ENCODE measurements around the gene NOLC1. TPM values are rescaled to one million over a fixed set of nuclear protein-coding genes. Genes with fewer than 3 reads are reported as not detected.
"Not testable (repeated sequence)": the region's sequence is repeated elsewhere in the genome, so short reads cannot be mapped to it uniquely, and the experiment has no call there.

NOLC1 gene
- total RNA-seq, 2 experiments from 2014 or later: 337 to 346 TPM

- H3K4me1 Mint-ChIP-seq: peaks cover 50% of the 10 kb centered on the region
- H3K9me3 Mint-ChIP-seq: no peaks in the 10 kb centered on the region
- H3K27ac Mint-ChIP-seq: no peak overlapping the region
- no peak overlapping the region for H3K4me3 Mint-ChIP-seq
- peaks cover 72% of the 10 kb centered on the region for H3K36me3 Mint-ChIP-seq
- DNase-seq: no peak
- no peaks in the 10 kb centered on the region for H3K27me3 Mint-ChIP-seq
Measured at GRCh38 chr10:102159831-102160230, 7.6 kb downstream of the NOLC1 start.

DNA sequence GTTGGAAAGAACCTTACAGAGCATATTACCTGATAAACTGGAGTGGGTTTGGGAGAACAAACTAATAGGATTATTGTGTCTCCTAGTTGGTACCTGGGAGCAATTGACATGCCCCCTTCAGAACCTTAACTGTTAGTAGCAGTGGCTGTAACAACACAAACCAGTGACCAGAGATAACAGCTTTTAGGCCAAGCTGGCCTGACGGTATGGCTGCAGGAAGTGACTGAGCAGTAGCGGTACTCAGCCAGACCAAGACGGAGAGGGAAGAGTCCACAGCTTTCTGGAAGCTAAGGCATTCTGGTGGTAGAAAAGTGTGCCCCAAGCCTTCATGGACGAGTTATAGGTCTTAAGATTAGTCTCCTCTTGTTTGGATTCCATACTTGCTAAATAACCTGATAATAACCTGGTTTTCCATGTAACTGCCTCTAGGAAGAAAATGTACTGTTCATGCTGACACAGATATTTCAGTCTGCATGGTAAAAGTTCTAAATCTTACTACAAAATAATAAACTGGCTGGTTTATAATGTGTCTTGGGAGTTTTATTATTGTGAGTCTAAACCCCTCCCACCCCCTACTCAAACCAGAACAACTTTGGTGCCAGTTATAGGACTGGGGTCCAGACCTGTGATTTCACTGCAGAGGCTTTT is 11.3 kb downstream of the NOLC1 start:
- peak overlapping the region; percentile 18 for H3K27ac Mint-ChIP-seq
- H3K4me3 Mint-ChIP-seq: no peak overlapping the region
- H3K9me3 Mint-ChIP-seq: no peaks in the 10 kb centered on the region
- peaks cover 17% of the 10 kb centered on the region for H3K4me1 Mint-ChIP-seq
- peaks cover 38% of the 10 kb centered on the region for H3K36me3 Mint-ChIP-seq
- DNase-seq: no peak
- H3K27me3 Mint-ChIP-seq: no peaks in the 10 kb centered on the region

DNA sequence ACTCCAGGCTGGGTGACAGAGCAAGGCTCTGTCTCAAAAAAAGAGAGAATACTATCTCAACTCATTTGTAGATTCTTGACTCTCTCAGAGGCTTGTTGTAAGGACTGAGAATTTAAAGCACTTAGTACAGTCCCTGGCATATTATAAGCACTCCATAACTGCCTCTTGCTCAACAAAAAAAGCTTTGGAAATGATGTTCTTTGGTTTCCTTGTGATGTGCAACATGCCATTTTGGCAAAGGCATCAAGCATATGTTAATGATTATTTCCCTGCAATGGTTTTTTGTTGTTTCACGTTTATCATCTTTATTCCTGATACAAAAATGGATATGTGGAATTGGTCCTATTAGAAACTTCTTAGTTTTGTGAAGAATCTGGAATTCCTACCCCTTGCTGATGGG is 15.7 kb downstream of the NOLC1 start:
- no peak for DNase-seq
- no peaks in the 10 kb centered on the region for H3K27me3 Mint-ChIP-seq
- no peaks in the 10 kb centered on the region for H3K9me3 Mint-ChIP-seq
- peaks cover 5% of the 10 kb centered on the region for H3K36me3 Mint-ChIP-seq
- H3K4me1 Mint-ChIP-seq: peaks cover 6% of the 10 kb centered on the region
- no peak overlapping the region for H3K4me3 Mint-ChIP-seq
- H3K27ac Mint-ChIP-seq: no peak overlapping the region

DNA sequence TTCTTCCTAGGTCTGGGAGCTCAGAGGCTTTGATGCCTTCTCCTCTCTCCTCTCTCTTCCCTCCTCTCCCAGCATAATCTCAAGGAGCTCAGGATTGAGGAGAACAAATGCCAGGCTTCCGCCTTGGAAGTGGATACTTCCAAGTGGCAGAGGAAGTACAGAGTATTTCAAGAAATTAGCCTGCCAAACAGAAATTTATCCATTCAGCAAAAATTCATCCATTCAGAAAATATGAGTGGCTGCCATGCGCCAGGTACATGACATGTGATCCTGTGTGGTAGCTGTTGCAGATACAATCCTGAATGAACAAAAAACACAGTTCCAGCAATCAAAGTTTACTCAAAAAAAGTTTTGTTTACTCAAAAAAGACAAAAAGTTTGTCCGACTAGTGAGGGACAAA is 18.4 kb downstream of the NOLC1 start:
- DNase-seq: no peak
- Mint-ChIP-seq H3K4me3 (peak overlapping the region; percentile 7), H3K9me3 (no peaks in the 10 kb centered on the region), H3K36me3 (no peaks in the 10 kb centered on the region), H3K27me3 (no peaks in the 10 kb centered on the region), H3K27ac (no peak overlapping the region), H3K4me1 (peaks cover 4% of the 10 kb centered on the region)

DNA sequence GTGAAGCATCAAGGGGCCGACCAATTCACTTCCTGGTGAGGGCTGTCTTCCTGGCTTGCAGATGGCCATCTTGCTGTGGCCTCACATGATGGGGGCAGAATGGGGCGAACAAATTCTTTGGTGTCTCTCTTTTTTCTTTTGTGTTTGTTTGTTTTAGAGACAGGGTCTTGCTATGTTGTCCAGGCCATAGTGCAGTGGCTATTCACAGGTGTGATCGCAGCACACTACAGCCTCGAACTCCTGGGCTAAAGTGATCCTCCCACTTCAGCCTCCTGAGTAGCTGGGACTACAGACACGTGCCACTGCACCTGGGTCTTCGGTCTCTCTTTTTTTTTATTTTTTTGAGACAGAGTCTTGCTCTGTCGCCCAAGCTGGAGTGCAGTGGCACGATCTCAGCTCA is 20.1 kb downstream of the NOLC1 start:
- no peak for DNase-seq
- H3K36me3 Mint-ChIP-seq: no peaks in the 10 kb centered on the region
- no peaks in the 10 kb centered on the region for H3K9me3 Mint-ChIP-seq
- peaks cover 4% of the 10 kb centered on the region for H3K4me1 Mint-ChIP-seq
- no peak overlapping the region for H3K4me3 Mint-ChIP-seq
- no peaks in the 10 kb centered on the region for H3K27me3 Mint-ChIP-seq
- H3K27ac Mint-ChIP-seq: no peak overlapping the region

DNA sequence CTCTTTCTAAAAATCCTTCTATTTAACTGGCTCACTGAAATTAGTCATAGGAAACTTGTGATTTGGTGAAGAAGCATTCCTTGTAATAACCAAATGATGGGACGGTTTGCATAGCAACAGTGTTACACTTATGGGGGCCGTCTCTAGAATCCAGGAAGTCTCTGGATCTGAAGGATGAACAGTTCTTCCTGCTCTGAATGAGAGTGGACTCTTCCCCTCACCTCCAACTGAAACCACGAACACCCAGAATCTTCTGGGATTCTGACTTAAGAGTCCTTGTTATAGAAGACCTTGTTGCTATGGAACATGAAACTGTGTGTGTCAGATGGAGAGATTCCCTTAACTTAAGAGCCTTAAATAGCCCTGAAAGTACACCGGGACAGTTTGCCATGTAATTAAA is 23.2 kb downstream of the NOLC1 start:
- H3K36me3 Mint-ChIP-seq: no peaks in the 10 kb centered on the region
- H3K9me3 Mint-ChIP-seq: no peaks in the 10 kb centered on the region
- no peak for DNase-seq
- H3K27ac Mint-ChIP-seq: no peak overlapping the region
- no peaks in the 10 kb centered on the region for H3K4me1 Mint-ChIP-seq
- no peaks in the 10 kb centered on the region for H3K27me3 Mint-ChIP-seq
- H3K4me3 Mint-ChIP-seq: no peak overlapping the region

- no peak overlapping the region for H3K4me3 Mint-ChIP-seq
- H3K27ac Mint-ChIP-seq: no peak overlapping the region
- H3K9me3 Mint-ChIP-seq: peaks cover 9% of the 10 kb centered on the region
- DNase-seq: no peak
- peaks cover 6% of the 10 kb centered on the region for H3K36me3 Mint-ChIP-seq
- no peaks in the 10 kb centered on the region for H3K27me3 Mint-ChIP-seq
- peaks cover 9% of the 10 kb centered on the region for H3K4me1 Mint-ChIP-seq
Measured at GRCh38 chr10:102184606-102185005, 32.4 kb downstream of the NOLC1 start.

- Mint-ChIP-seq H3K9me3 (peaks cover 9% of the 10 kb centered on the region), H3K36me3 (peaks cover 6% of the 10 kb centered on the region), H3K4me3 (no peak overlapping the region), H3K4me1 (peaks cover 12% of the 10 kb centered on the region), H3K27ac (no peak overlapping the region), H3K27me3 (no peaks in the 10 kb centered on the region)
- DNase-seq: no peak
Measured at GRCh38 chr10:102185272-102185671, 33.1 kb downstream of the NOLC1 start.

GRCh38 chr10:102185811-102186527 is 33.8 kb downstream of the NOLC1 start:
- Mint-ChIP-seq H3K4me1 (peaks cover 12% of the 10 kb centered on the region), H3K36me3 (peaks cover 6% of the 10 kb centered on the region), H3K27me3 (no peaks in the 10 kb centered on the region), H3K27ac (no peak overlapping the region), H3K9me3 (peaks cover 9% of the 10 kb centered on the region), H3K4me3 (no peak overlapping the region)
- no peak for DNase-seq

DNA sequence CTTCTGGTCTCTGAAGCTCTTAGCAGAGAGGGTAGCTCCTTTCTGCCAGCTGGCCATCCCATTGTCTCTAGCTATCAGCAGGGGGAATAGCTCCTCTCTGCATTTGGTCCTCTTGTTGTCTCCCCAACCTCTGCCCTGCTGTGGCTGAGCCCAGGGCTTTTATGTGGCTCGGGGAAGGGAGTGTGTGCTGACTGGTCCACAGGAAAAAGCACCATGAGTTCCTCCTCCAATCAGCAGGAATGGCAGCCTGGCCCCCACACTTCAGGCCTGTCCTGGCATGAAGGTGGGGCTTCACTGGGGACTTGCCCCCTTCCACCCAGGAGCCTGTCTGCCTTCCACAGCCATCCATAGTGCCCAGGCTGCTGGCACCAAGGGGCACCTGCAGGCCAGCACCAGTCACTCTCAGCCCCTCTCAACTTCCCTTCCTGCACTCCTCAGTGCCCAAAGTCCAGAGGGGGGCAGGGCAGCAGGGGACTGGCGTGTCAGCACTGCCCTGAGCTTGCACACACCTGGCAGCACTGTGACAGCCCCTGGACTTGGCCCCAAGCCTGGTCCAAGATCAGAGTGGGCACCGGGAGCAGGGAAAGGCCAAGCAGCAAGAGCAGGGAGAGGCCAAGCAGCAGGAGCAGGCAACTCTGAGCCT is 36.2 kb downstream of the NOLC1 start:
- Mint-ChIP-seq H3K27ac (no peak overlapping the region), H3K4me1 (peaks cover 12% of the 10 kb centered on the region), H3K27me3 (no peaks in the 10 kb centered on the region), H3K36me3 (peaks cover 7% of the 10 kb centered on the region), H3K9me3 (peaks cover 19% of the 10 kb centered on the region), H3K4me3 (no peak overlapping the region)
- DNase-seq: no peak

DNA sequence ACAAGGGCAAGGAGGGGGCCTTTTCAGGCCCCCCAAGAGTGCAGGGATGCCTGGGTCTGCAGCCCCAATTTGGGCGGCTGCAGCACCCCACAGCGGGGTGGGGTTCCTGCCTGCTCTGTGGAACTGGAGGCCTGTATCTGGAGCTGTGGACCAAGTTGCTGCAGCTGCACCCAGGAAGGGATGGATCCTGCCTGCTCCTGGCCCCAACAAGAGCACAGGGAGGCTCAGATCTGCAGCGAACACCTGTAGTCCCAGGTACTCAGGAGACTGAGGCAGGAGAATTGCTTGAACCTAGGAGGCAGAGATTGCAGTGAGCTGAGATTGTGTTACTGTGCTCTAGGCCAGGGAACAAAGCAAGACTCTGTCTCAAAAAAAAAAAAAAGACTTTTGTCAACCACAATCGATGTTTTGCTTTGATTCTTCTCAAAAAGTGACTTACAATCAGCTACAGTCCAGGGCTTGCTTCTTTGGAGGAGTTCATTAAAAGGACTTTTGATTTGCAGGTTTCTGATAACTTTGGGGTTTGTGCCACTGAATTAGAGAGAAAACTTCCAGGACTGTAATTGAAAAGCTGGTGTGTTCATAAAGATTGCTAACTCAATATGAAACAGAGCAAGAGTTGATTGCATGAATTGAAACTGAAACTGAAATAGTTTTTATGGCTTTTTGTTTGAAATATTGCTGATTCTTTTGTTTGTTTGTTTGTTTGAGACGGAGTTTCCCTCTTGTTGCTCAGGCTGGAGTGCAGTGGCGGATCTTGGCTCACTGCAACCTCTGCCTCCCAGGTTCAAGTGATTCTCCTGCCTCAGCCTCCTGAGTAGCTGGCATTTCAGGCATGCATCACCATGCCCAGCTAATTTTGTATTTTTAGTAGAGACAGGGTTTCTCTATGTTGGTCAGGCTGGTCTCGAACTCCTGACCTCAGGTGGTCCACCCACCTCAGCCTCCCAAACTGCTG is 37.0 kb downstream of the NOLC1 start:
- DNase-seq: peak; percentile 9
- not testable (repeated sequence) for H3K36me3 Mint-ChIP-seq, H3K27me3 Mint-ChIP-seq, H3K4me3 Mint-ChIP-seq
- Mint-ChIP-seq H3K9me3 (peaks cover 18% of the 10 kb centered on the region), H3K27ac (peak overlapping the region; percentile 14), H3K4me1 (peaks cover 12% of the 10 kb centered on the region)

DNA sequence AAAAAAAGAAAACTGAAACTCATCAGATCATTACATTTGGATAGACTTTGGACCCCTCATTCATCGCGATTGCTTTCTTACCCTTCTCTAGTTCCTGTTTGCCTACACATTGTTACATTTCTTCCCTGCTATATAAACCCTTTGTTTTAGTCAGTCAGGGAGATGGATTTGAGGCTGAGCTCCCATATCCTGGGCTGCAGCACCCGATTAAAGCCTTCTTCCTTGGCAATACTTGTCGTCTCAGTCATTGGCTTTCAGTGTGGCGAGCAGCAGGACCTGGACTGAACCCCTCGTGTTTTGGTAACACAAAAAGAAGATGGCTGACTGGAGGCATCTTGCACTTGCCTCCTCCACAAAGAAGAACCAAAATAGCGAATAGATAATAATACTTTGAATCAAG is 39.8 kb downstream of the NOLC1 start:
- DNase-seq: no peak
- H3K27ac Mint-ChIP-seq: no peak overlapping the region
- no peaks in the 10 kb centered on the region for H3K27me3 Mint-ChIP-seq
- H3K36me3 Mint-ChIP-seq: peaks cover 1% of the 10 kb centered on the region
- peaks cover 13% of the 10 kb centered on the region for H3K4me1 Mint-ChIP-seq
- H3K9me3 Mint-ChIP-seq: peaks cover 9% of the 10 kb centered on the region
- H3K4me3 Mint-ChIP-seq: no peak overlapping the region

DNA sequence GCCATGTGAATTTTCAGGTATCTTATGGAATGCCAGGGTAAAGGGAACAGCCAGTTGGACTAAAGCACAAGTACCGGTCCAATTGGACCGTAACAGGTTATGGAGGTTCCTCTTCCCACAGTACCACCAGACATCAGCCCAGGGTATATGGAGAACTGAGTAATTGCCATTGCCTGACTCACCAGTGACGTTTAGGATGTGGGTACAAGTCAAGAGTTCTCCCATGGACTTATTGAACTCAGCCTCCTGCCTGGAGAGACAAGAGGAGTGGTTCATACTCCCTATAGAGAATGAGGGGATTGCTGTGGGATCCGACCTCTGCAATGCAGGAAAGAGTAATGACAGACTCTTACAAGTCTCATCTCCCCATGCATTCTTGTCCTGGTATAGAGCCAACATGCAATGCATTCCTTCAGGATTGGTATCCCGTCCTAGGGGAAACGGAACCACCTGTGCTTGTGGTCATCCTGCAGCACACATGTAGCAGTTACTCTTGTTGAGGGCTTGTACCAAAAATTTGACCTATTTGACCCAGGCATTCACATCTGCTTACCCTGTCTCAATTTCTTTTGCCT is 43.2 kb downstream of the NOLC1 start:
- H3K4me3 Mint-ChIP-seq: no peak overlapping the region
- H3K27ac Mint-ChIP-seq: no peak overlapping the region
- H3K36me3 Mint-ChIP-seq: peaks cover 1% of the 10 kb centered on the region
- peaks cover 6% of the 10 kb centered on the region for H3K4me1 Mint-ChIP-seq
- no peaks in the 10 kb centered on the region for H3K27me3 Mint-ChIP-seq
- no peak for DNase-seq
- peaks cover 9% of the 10 kb centered on the region for H3K9me3 Mint-ChIP-seq

DNA sequence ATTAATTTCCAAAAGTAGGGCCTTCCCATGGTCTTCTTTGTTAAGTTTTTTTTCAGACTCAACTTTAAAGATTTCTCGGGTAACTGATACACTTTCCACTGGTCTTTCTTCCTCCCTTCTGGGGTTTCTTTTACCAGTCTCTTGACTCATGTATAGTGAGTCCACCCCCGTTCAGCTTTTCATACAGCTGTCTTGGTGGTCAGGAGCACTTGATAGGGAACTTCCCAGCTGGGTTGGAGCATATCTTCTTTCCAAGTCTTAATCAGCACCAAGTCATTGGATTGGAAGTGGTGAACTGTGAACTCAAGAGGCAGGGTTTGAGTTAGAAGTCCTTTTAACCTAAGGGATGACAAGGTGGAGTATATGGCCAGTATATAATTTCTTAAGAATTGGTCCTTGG is 44.7 kb downstream of the NOLC1 start:
- peak; percentile 11 for DNase-seq
- Mint-ChIP-seq H3K9me3 (peaks cover 3% of the 10 kb centered on the region), H3K27me3 (no peaks in the 10 kb centered on the region), H3K4me3 (no peak overlapping the region), H3K4me1 (peaks cover 6% of the 10 kb centered on the region), H3K36me3 (peaks cover under 1% of the 10 kb centered on the region), H3K27ac (peak overlapping the region; percentile 49)
